ENCODE data around the gene CYCS.
A peak's percentile ranks its signal among the peaks of the same experiment; 100 is the strongest.

CYCS gene

GRCh38 chr7:25125137-25125946 lies at the start of gene CYCS:
TSS of gene CYCS (minus strand) at chr7:25125260. CDS start at chr7:25124119, 1,141 bp downstream.
- peak; percentile 99 for DNase-seq

GRCh38 chr7:25173184-25173583 lies 48.1 kb upstream of the CYCS start:
- DNase-seq, result no peak

- DNase-seq, result no peak
These were observed 46.5 kb upstream of the CYCS start for GRCh38 chr7:25171516-25171915.

GRCh38 chr7:25171071-25171470 lies 46.0 kb upstream of the CYCS start:
- no peak for DNase-seq

- DNase-seq, result no peak
These were observed 44.6 kb upstream of the CYCS start for GRCh38 chr7:25169683-25170082.

GRCh38 chr7:25168145-25168544 lies 43.1 kb upstream of the CYCS start:
- no peak for DNase-seq

GRCh38 chr7:25167262-25167843 lies 42.3 kb upstream of the CYCS start:
- DNase-seq, result no peak

GRCh38 chr7:25159983-25160596 lies 35.0 kb upstream of the CYCS start:
- DNase-seq, result peak; percentile 13

GRCh38 chr7:25158966-25159365 lies 33.9 kb upstream of the CYCS start:
- DNase-seq, result no peak

- DNase-seq, result no peak
These were observed 26.7 kb upstream of the CYCS start for GRCh38 chr7:25151773-25152172.

- no peak for DNase-seq
These were observed 24.8 kb upstream of the CYCS start for GRCh38 chr7:25149836-25150235.

- no peak for DNase-seq
These were observed 23.9 kb upstream of the CYCS start for GRCh38 chr7:25148772-25149575.

GRCh38 chr7:25143763-25144162 lies 18.7 kb upstream of the CYCS start:
- DNase-seq, result no peak

- no peak for DNase-seq
These were observed 14.5 kb upstream of the CYCS start for GRCh38 chr7:25139536-25139935.

GRCh38 chr7:25134358-25135010 lies 9.4 kb upstream of the CYCS start:
- no peak for DNase-seq

GRCh38 chr7:25132430-25132829 lies 7.4 kb upstream of the CYCS start:
- no peak for DNase-seq

- DNase-seq, result no peak
These were observed 1.7 kb upstream of the CYCS start for GRCh38 chr7:25126751-25127150.

- no peak for DNase-seq
These were observed 459 bp downstream of the CYCS start for GRCh38 chr7:25124465-25125136.

GRCh38 chr7:25122373-25122772 lies 2.7 kb downstream of the CYCS start:
- no peak for DNase-seq

- DNase-seq, result no peak
These were observed 3.5 kb downstream of the CYCS start for GRCh38 chr7:25121599-25121998.

GRCh38 chr7:25119102-25119501 lies 6.0 kb downstream of the CYCS start:
- no peak for DNase-seq
